ENCODE results near the gene RAB4B. TPM values are rescaled to one million over a fixed set of nuclear protein-coding genes. Genes with fewer than 3 reads are reported as not detected.

RAB4B gene
- total and polyA plus RNA-seq, 2 of the 13 experiments (the other 11 are each of a cell fraction or from before 2014, with no cell fraction given): 3.3 to 5.4 TPM

DNA sequence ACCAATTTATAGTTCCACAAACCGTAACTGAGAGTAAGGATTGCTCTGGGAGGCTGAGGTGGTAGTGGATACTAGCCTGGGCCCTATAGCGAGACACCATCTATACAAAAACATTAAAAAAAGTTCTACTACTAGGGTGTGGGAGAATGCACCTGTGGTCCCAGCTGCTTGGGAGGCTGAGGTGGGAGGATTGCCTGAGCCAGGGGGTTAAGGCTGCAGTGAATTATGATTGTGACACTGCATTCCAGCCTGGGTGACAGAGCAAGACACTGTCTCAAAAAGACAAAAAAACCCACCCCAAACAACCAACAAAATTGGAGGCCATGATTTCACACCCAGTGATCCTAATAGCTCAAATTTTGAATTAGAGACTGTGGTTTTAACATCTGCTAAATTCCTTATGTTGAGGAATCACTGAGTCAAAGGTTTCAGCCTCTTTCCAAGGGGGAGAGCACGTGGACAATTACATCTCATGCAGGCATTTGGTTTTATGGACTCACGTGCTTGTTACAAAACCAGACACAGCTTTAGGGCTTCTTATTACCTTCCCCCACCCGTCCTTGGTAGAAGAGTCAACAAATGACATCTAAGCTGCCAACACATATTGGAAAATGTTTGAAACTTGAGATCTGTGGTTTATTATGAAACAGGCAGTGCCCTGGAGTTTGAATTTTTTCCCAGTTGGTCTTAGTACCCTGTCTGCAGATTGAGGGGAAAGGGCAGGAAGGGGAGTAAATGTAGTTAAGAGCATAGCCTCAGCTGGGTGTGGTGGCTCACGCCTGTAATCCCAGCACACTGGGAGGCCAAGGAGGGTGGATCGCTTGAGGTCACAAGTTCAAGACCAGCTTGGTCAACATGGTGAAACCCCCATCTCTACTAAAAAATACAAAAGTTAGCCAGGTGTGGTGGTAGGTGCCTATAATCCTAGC, 53.7 kb downstream of the RAB4B start (continued):
- TF ChIP-seq, protein P1, sequence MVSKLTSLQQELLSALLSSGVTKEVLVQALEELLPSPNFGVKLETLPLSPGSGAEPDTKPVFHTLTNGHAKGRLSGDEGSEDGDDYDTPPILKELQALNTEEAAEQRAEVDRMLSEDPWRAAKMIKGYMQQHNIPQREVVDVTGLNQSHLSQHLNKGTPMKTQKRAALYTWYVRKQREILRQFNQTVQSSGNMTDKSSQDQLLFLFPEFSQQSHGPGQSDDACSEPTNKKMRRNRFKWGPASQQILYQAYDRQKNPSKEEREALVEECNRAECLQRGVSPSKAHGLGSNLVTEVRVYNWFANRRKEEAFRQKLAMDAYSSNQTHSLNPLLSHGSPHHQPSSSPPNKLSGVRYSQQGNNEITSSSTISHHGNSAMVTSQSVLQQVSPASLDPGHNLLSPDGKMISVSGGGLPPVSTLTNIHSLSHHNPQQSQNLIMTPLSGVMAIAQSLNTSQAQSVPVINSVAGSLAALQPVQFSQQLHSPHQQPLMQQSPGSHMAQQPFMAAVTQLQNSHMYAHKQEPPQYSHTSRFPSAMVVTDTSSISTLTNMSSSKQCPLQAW (CRISPR knock-in tag; IDR thresholded peaks at IDR 0.05): peak; percentile 69; the same call in 1 of the 2 replicates
- TF ChIP-seq NFATC3 (CRISPR knock-in tag; IDR thresholded peaks at IDR 0.05) (peak; percentile 66; the same call in 1 of the 2 replicates), ZNF230 (CRISPR knock-in tag; IDR thresholded peaks at IDR 0.05) (peak; percentile 48; the same call in 1 of the 2 replicates), ZIK1 (CRISPR knock-in tag; IDR thresholded peaks at IDR 0.05; ENCODE audit: borderline replicate concordance, low read depth) (no peak), HHEX (CRISPR knock-in tag; IDR thresholded peaks at IDR 0.05) (peak; percentile 75; the same call in 1 of the 2 replicates), ZNF773 (CRISPR knock-in tag; IDR thresholded peaks at IDR 0.05; ENCODE audit: borderline replicate concordance) (no peak), KMT2B (CRISPR knock-in tag; IDR thresholded peaks at IDR 0.05) (no peak), CEBPB (IDR thresholded peaks at IDR 0.05; ENCODE audit: borderline replicate concordance, low read depth, low read length) (peak; percentile 52; the same call in 1 of the 2 replicates), ZBTB8A (CRISPR knock-in tag; IDR thresholded peaks at IDR 0.05; ENCODE audit: borderline replicate concordance, low read depth) (no peak), DR1 (CRISPR knock-in tag; IDR thresholded peaks at IDR 0.05) (no peak)
- TF ChIP-seq, protein P2, sequence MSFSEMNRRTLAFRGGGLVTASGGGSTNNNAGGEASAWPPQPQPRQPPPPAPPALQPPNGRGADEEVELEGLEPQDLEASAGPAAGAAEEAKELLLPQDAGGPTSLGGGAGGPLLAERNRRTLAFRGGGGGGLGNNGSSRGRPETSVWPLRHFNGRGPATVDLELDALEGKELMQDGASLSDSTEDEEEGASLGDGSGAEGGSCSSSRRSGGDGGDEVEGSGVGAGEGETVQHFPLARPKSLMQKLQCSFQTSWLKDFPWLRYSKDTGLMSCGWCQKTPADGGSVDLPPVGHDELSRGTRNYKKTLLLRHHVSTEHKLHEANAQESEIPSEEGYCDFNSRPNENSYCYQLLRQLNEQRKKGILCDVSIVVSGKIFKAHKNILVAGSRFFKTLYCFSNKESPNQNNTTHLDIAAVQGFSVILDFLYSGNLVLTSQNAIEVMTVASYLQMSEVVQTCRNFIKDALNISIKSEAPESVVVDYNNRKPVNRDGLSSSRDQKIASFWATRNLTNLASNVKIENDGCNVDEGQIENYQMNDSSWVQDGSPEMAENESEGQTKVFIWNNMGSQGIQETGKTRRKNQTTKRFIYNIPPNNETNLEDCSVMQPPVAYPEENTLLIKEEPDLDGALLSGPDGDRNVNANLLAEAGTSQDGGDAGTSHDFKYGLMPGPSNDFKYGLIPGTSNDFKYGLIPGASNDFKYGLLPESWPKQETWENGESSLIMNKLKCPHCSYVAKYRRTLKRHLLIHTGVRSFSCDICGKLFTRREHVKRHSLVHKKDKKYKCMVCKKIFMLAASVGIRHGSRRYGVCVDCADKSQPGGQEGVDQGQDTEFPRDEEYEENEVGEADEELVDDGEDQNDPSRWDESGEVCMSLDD (CRISPR knock-in tag; IDR thresholded peaks at IDR 0.05; ENCODE audit: borderline replicate concordance): no peak
- TF ChIP-seq, protein P3, sequence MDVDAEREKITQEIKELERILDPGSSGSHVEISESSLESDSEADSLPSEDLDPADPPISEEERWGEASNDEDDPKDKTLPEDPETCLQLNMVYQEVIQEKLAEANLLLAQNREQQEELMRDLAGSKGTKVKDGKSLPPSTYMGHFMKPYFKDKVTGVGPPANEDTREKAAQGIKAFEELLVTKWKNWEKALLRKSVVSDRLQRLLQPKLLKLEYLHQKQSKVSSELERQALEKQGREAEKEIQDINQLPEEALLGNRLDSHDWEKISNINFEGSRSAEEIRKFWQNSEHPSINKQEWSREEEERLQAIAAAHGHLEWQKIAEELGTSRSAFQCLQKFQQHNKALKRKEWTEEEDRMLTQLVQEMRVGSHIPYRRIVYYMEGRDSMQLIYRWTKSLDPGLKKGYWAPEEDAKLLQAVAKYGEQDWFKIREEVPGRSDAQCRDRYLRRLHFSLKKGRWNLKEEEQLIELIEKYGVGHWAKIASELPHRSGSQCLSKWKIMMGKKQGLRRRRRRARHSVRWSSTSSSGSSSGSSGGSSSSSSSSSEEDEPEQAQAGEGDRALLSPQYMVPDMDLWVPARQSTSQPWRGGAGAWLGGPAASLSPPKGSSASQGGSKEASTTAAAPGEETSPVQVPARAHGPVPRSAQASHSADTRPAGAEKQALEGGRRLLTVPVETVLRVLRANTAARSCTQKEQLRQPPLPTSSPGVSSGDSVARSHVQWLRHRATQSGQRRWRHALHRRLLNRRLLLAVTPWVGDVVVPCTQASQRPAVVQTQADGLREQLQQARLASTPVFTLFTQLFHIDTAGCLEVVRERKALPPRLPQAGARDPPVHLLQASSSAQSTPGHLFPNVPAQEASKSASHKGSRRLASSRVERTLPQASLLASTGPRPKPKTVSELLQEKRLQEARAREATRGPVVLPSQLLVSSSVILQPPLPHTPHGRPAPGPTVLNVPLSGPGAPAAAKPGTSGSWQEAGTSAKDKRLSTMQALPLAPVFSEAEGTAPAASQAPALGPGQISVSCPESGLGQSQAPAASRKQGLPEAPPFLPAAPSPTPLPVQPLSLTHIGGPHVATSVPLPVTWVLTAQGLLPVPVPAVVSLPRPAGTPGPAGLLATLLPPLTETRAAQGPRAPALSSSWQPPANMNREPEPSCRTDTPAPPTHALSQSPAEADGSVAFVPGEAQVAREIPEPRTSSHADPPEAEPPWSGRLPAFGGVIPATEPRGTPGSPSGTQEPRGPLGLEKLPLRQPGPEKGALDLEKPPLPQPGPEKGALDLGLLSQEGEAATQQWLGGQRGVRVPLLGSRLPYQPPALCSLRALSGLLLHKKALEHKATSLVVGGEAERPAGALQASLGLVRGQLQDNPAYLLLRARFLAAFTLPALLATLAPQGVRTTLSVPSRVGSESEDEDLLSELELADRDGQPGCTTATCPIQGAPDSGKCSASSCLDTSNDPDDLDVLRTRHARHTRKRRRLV (CRISPR knock-in tag; IDR thresholded peaks at IDR 0.05): no peak
- TF ChIP-seq, protein P4, sequence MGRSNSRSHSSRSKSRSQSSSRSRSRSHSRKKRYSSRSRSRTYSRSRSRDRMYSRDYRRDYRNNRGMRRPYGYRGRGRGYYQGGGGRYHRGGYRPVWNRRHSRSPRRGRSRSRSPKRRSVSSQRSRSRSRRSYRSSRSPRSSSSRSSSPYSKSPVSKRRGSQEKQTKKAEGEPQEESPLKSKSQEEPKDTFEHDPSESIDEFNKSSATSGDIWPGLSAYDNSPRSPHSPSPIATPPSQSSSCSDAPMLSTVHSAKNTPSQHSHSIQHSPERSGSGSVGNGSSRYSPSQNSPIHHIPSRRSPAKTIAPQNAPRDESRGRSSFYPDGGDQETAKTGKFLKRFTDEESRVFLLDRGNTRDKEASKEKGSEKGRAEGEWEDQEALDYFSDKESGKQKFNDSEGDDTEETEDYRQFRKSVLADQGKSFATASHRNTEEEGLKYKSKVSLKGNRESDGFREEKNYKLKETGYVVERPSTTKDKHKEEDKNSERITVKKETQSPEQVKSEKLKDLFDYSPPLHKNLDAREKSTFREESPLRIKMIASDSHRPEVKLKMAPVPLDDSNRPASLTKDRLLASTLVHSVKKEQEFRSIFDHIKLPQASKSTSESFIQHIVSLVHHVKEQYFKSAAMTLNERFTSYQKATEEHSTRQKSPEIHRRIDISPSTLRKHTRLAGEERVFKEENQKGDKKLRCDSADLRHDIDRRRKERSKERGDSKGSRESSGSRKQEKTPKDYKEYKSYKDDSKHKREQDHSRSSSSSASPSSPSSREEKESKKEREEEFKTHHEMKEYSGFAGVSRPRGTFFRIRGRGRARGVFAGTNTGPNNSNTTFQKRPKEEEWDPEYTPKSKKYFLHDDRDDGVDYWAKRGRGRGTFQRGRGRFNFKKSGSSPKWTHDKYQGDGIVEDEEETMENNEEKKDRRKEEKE (IDR thresholded peaks at IDR 0.05): no peak
